K562 (cell line): ENCODE measurements around the gene MYLK2.

Experiments
- JUN ChIP-seq, 2 experiments: sonication (generic) in 1 of 2; formaldehyde crosslinking in 1 of 2; IDR thresholded peaks; 2 replicates each; pipeline versions ENCODE4 v1.6.1 to v1.8.0; 2012 to 2022; ENCODE audit warnings: borderline replicate concordance in 2 of 2, mild to moderate bottlenecking in 2 of 2, improper control_type of control experiment in 1 of 2, low read depth in 1 of 2, low read length in 1 of 2, missing genetic modification reagents in 1 of 2
- KAT2B ChIP-seq: IDR thresholded peaks from one replicate; pipeline ENCODE4 v1.6.1; 2012; ENCODE audit warnings: low read depth, mild to moderate bottlenecking, control low read depth, inconsistent platforms, low read length, moderate library complexity
- MAFF ChIP-seq: IDR thresholded peaks from 2 replicates; pipeline ENCODE4 v1.6.1; 2012; ENCODE audit warnings: low read length, improper control_type of control experiment
- MAFK ChIP-seq: IDR thresholded peaks from 2 replicates; pipeline ENCODE4 v1.6.1; 2011; ENCODE audit warnings: low read length, improper control_type of control experiment
- PTRF ChIP-seq: fragments of 450-650 bp; IDR thresholded peaks from 2 replicates; pipeline ENCODE4 v1.6.1; 2016; ENCODE audit warnings: mild to moderate bottlenecking, missing genetic modification characterization, missing compliant biosample characterization
- TCF7L2 ChIP-seq: fragments of 150-350 bp; IDR thresholded peaks from 2 replicates; pipeline ENCODE4 v1.6.1; 2016; ENCODE audit warnings: low read depth, mild to moderate bottlenecking, low read length, moderate library complexity
- ZBTB33 ChIP-seq: sonication (generic); formaldehyde crosslinking; IDR thresholded peaks from 2 replicates; pipeline ENCODE4 v1.8.1; 2023; ENCODE audit warnings: mild to moderate bottlenecking, missing genetic modification reagents

GRCh38 chr20:31835554-31835953 is 16.4 kb downstream of the MYLK2 start:
- TF ChIP-seq ZBTB33 = no peak
- TF ChIP-seq MAFF = no peak
- no peak for TF ChIP-seq KAT2B
- no peak for TF ChIP-seq JUN (IDR thresholded peaks at IDR 0.05; ENCODE audit: borderline replicate concordance, low read depth, low read length)
- TF ChIP-seq JUN (CRISPR knock-in tag; IDR thresholded peaks at IDR 0.05; ENCODE audit: borderline replicate concordance) = no peak
- no peak for TF ChIP-seq MAFK
- no peak for TF ChIP-seq TCF7L2
- TF ChIP-seq PTRF (tag) = no peak
